ENCODE results near the gene DAZL.
"Not testable (repeated sequence)": the region's sequence is repeated elsewhere in the genome, so short reads cannot be mapped to it uniquely, and the experiment has no call there.

The DAZL gene, protein sequence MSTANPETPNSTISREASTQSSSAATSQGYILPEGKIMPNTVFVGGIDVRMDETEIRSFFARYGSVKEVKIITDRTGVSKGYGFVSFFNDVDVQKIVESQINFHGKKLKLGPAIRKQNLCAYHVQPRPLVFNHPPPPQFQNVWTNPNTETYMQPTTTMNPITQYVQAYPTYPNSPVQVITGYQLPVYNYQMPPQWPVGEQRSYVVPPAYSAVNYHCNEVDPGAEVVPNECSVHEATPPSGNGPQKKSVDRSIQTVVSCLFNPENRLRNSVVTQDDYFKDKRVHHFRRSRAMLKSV

DNA sequence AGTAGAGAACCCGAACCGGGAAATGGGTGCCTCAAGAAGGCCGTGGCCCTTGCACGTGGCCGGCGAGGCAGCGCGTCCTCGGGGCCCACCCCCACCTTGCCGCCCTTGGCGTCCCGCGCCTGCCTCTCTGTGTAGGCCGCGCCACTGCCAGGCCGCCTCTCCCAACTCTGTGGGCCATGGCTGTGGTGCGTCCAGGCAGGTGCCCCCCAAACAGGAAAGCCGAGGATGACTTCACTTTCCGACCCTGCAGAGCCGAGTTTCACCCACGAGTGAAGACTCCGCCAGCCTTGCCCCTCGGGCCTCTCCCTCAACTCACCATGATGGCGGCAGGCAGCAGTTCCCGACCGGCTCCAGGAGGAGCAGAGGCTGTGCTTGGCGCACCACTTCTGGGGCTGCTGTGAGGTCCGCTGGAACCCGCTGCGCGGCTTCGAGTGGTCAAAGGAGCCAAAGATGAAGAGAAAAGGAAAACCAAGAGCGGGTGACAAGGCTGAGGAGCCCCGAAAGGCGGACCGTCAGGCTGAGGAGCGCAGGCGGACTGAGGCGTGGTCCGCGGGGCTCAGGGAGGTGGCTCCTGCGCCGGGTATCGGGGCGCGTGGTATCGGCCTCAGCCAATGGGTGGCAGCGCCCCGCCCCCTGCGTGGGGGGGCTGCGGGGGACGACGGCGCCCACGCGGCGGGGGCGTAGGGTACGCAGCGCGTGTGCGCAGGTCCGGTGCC is at the start of gene DAZL:
Gene DAZL (minus strand): TSS at position 537 of the 716 bp plus-strand sequence. CDS start 218 bp downstream, at position 319.
- H3K36me3 ChIP-seq (ENCODE audit: control insufficient read depth in 1 of 2, insufficient read depth in 2 of 2, low read length in 2 of 2), result no peaks in the 10 kb centered on the region
- H3K4me3 ChIP-seq (ENCODE audit: low read depth in 1 of 2, low read length in 2 of 2), result no peak within 1 kb of the TSS
- H3K9me3 ChIP-seq (ENCODE audit: control insufficient read depth in 1 of 2, low read length in 2 of 2), result no peaks in the 10 kb centered on the region
- no peak within 1 kb of the TSS for H3K9ac ChIP-seq (ENCODE audit: low read depth in 1 of 2, low read length in 2 of 2)
- peaks cover 0 to 4% of the 10 kb centered on the region in 2 donors for H3K27me3 ChIP-seq (ENCODE audit: control insufficient read depth in 1 of 2, insufficient read depth in 2 of 2, low read length in 2 of 2)
- H3K4me1 ChIP-seq (ENCODE audit: control insufficient read depth in 1 of 2, insufficient read depth in 2 of 2, low read length in 2 of 2), result no peaks in the 10 kb centered on the region
- H3K27ac ChIP-seq (ENCODE audit: low read depth, low read length), result no peak within 1 kb of the TSS

DNA sequence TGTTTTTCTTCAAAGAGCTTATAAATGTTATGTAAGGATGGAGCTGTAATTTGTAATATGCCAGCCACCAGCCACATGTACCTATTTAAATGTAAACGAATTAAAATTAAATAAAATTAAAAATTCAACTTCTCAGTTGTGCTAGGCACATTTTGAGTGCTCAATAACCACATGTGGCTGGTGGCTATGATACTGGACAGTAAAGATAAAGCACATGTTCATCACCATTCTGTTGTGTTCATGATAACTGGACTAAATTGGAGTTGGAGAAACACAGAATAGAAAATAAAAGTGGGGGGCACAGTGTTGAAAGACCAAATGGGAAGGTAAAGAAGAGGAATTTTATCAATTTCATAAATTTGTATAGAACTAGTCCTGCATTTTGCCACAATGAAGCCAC is 49.8 kb upstream of the DAZL start:
- H3K9me3 ChIP-seq (ENCODE audit: control insufficient read depth in 1 of 2, low read length in 2 of 2), result no peaks in the 10 kb centered on the region
- H3K9ac ChIP-seq (ENCODE audit: low read depth in 1 of 2, low read length in 2 of 2), result no peak overlapping the region
- H3K4me3 ChIP-seq (ENCODE audit: low read depth in 1 of 2, low read length in 2 of 2), result no peak overlapping the region
- no peaks in the 10 kb centered on the region for H3K4me1 ChIP-seq (ENCODE audit: control insufficient read depth in 1 of 2, insufficient read depth in 2 of 2, low read length in 2 of 2)
- no peak overlapping the region for H3K27ac ChIP-seq (ENCODE audit: low read depth, low read length)
- no peaks in the 10 kb centered on the region for H3K27me3 ChIP-seq (ENCODE audit: control insufficient read depth in 1 of 2, insufficient read depth in 2 of 2, low read length in 2 of 2)
- no peaks in the 10 kb centered on the region for H3K36me3 ChIP-seq (ENCODE audit: control insufficient read depth in 1 of 2, insufficient read depth in 2 of 2, low read length in 2 of 2)

DNA sequence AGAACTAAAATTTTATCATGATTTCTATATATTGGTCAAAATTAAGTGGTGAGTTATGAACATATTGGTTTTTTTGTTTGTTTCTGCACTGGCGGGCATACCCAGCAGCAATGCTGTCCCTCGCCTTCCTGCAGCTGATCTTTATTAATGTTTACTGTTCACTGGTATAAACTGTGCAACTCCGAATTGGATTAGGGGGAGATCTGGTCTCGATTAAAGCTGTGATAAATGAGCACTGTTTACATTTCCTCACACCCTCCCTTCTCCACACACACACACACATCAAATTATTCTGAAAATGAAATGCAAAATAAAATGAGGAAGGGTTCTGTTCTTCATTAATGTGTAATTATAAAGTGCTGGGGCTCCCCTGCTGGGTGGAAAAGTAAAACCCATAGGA is 48.5 kb upstream of the DAZL start:
- Histone ChIP-seq H3K36me3 (ENCODE audit: control insufficient read depth in 1 of 2, insufficient read depth in 2 of 2, low read length in 2 of 2) (no peaks in the 10 kb centered on the region), H3K9me3 (ENCODE audit: control insufficient read depth in 1 of 2, low read length in 2 of 2) (no peaks in the 10 kb centered on the region), H3K9ac (ENCODE audit: low read depth in 1 of 2, low read length in 2 of 2) (no peak overlapping the region), H3K4me1 (ENCODE audit: control insufficient read depth in 1 of 2, insufficient read depth in 2 of 2, low read length in 2 of 2) (no peaks in the 10 kb centered on the region), H3K27me3 (ENCODE audit: control insufficient read depth in 1 of 2, insufficient read depth in 2 of 2, low read length in 2 of 2) (no peaks in the 10 kb centered on the region), H3K4me3 (ENCODE audit: low read depth in 1 of 2, low read length in 2 of 2) (no peak overlapping the region), H3K27ac (ENCODE audit: low read depth, low read length) (no peak overlapping the region)

DNA sequence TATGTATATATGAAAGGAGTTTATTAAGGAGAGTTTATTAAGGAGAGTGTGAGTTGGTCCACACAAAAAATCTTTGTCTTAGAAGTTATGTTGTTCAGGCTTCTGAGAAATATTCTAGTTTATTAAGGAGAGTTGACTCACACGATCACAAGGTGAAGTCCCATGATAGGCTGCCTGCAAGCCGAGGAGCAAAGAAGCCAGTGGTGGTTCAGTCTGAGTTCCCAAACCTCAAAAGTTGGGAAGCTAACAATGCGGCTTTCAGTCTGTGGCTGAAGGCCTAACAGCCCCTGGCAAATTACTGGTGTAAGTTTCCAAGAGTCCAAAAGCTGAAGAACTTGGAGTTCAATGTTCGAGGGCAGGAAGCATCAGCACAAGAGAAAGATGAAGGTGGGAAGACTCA is 42.4 kb upstream of the DAZL start:
- H3K4me1 ChIP-seq (ENCODE audit: control insufficient read depth in 1 of 2, insufficient read depth in 2 of 2, low read length in 2 of 2), result no peaks in the 10 kb centered on the region
- no peak overlapping the region for H3K9ac ChIP-seq (ENCODE audit: low read depth in 1 of 2, low read length in 2 of 2)
- no peaks in the 10 kb centered on the region for H3K36me3 ChIP-seq (ENCODE audit: control insufficient read depth in 1 of 2, insufficient read depth in 2 of 2, low read length in 2 of 2)
- no peak overlapping the region for H3K4me3 ChIP-seq (ENCODE audit: low read depth in 1 of 2, low read length in 2 of 2)
- H3K27ac ChIP-seq (ENCODE audit: low read depth, low read length), result no peak overlapping the region
- H3K9me3 ChIP-seq (ENCODE audit: control insufficient read depth in 1 of 2, low read length in 2 of 2), result no peaks in the 10 kb centered on the region
- no peaks in the 10 kb centered on the region for H3K27me3 ChIP-seq (ENCODE audit: control insufficient read depth in 1 of 2, insufficient read depth in 2 of 2, low read length in 2 of 2)

DNA sequence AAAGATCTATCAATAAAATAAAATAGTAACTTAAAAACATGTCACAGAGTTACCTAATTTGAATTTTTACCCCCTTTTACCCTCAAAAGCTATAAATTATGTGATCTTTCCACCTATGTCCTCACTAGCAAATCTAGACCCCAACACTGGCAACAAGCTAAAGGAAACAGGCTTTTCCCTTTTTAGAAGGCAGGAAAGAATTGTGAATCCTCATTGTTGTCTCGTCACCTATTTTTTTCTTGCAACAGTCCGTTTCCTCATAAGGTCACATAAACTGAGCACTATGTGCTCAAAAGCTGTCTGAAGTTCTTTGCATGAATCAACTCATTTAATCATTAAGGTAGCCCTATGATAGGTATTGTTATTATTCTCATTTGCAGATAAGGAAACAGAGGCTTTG is 34.6 kb upstream of the DAZL start:
- Histone ChIP-seq H3K9me3 (ENCODE audit: control insufficient read depth in 1 of 2, low read length in 2 of 2) (no peaks in the 10 kb centered on the region), H3K27ac (ENCODE audit: low read depth, low read length) (no peak overlapping the region), H3K27me3 (ENCODE audit: control insufficient read depth in 1 of 2, insufficient read depth in 2 of 2, low read length in 2 of 2) (no peaks in the 10 kb centered on the region), H3K4me3 (ENCODE audit: low read depth in 1 of 2, low read length in 2 of 2) (no peak overlapping the region), H3K9ac (ENCODE audit: low read depth in 1 of 2, low read length in 2 of 2) (no peak overlapping the region), H3K4me1 (ENCODE audit: control insufficient read depth in 1 of 2, insufficient read depth in 2 of 2, low read length in 2 of 2) (no peaks in the 10 kb centered on the region), H3K36me3 (ENCODE audit: control insufficient read depth in 1 of 2, insufficient read depth in 2 of 2, low read length in 2 of 2) (no peaks in the 10 kb centered on the region)

DNA sequence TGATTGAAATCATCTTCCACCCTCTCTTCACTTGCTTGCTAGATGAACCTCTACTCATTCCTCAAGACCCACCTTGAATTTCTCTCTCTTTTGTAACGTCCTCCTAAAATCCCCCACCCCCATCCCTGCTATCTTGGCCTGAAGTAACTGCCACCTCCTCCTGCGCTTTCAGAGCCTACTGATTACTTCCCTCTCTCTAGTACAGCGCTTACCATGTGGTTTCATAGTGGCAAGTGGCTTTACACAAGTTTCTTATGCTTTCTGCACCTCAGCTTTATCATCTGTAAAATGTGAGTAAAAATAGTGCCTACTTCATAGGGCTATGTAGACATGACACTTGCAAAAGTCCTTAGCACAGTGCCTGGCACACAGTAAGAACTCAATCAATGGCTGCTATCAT is 28.7 kb upstream of the DAZL start:
- H3K4me1 ChIP-seq (ENCODE audit: control insufficient read depth in 1 of 2, insufficient read depth in 2 of 2, low read length in 2 of 2), result no peaks in the 10 kb centered on the region
- no peaks in the 10 kb centered on the region for H3K9me3 ChIP-seq (ENCODE audit: control insufficient read depth in 1 of 2, low read length in 2 of 2)
- H3K4me3 ChIP-seq (ENCODE audit: low read depth in 1 of 2, low read length in 2 of 2), result no peak overlapping the region
- no peaks in the 10 kb centered on the region for H3K27me3 ChIP-seq (ENCODE audit: control insufficient read depth in 1 of 2, insufficient read depth in 2 of 2, low read length in 2 of 2)
- no peak overlapping the region for H3K9ac ChIP-seq (ENCODE audit: low read depth in 1 of 2, low read length in 2 of 2)
- no peaks in the 10 kb centered on the region for H3K36me3 ChIP-seq (ENCODE audit: control insufficient read depth in 1 of 2, insufficient read depth in 2 of 2, low read length in 2 of 2)
- no peak overlapping the region for H3K27ac ChIP-seq (ENCODE audit: low read depth, low read length)

DNA sequence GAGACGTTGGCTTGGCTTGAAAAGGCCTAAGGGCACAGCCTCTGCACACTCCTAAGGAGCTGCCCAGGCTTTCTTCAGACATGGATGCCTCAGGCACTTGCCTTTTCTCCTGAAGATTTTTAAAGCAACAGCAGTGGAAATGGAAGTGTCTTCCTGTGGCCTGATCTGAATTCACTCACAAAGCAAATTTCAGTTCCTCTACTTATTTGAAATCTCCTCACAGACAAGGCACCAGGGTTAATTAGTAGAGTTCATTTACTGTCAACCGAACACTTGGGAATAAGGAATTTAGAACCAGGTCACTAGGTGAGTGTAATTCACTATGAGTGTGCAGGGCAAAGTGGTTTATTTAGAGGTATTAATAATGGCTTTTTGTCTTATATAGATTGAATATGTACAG is 27.2 kb upstream of the DAZL start:
- H3K27me3 ChIP-seq (ENCODE audit: control insufficient read depth in 1 of 2, insufficient read depth in 2 of 2, low read length in 2 of 2), result no peaks in the 10 kb centered on the region
- no peaks in the 10 kb centered on the region for H3K4me1 ChIP-seq (ENCODE audit: control insufficient read depth in 1 of 2, insufficient read depth in 2 of 2, low read length in 2 of 2)
- no peak overlapping the region for H3K9ac ChIP-seq (ENCODE audit: low read depth in 1 of 2, low read length in 2 of 2)
- H3K27ac ChIP-seq (ENCODE audit: low read depth, low read length), result no peak overlapping the region
- H3K4me3 ChIP-seq (ENCODE audit: low read depth in 1 of 2, low read length in 2 of 2), result no peak overlapping the region
- no peaks in the 10 kb centered on the region for H3K36me3 ChIP-seq (ENCODE audit: control insufficient read depth in 1 of 2, insufficient read depth in 2 of 2, low read length in 2 of 2)
- no peaks in the 10 kb centered on the region for H3K9me3 ChIP-seq (ENCODE audit: control insufficient read depth in 1 of 2, low read length in 2 of 2)

DNA sequence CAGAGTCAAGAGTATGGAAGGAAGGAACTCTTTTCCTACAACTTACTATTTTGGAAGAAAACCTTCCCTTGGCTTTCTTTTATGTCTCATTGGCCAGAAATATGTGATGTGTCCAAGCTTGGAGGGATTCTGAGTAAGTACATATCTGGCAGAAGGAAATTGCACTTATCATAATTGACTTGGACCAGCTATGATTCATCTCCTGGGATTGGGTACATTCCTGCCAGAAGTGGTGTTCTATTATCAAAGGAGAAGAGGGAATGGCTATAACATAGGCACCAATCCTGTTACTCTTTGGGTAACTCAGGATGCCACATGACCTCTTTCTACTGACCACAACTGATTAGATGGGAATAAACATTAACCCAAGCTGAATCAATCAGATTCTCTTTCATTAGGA is 13.5 kb upstream of the DAZL start:
- Histone ChIP-seq H3K9me3 (ENCODE audit: control insufficient read depth in 1 of 2, low read length in 2 of 2) (no peaks in the 10 kb centered on the region), H3K27ac (ENCODE audit: low read depth, low read length) (no peak overlapping the region), H3K9ac (ENCODE audit: low read depth in 1 of 2, low read length in 2 of 2) (no peak overlapping the region), H3K4me1 (ENCODE audit: control insufficient read depth in 1 of 2, insufficient read depth in 2 of 2, low read length in 2 of 2) (no peaks in the 10 kb centered on the region), H3K27me3 (ENCODE audit: control insufficient read depth in 1 of 2, insufficient read depth in 2 of 2, low read length in 2 of 2) (no peaks in the 10 kb centered on the region), H3K36me3 (ENCODE audit: control insufficient read depth in 1 of 2, insufficient read depth in 2 of 2, low read length in 2 of 2) (no peaks in the 10 kb centered on the region), H3K4me3 (ENCODE audit: low read depth in 1 of 2, low read length in 2 of 2) (no peak overlapping the region)

DNA sequence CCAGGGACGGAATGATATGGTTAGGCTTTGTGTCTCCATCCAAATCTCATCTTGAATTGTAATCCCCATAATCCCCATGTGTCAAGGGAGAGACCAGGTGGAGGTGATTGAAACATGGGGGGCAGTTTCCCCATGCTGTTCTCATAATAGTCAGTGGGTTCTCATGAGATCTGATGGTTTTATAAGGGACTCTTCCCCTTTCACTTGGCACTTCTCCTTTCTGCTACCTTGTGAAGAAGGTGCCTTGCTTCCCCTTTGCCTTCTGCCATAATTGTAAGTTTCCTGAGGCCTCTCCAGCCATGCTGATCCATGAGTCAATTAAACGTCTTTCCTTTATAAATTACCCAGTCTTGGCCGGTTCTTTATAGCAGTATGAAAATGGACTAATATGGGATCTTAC is 11.9 kb upstream of the DAZL start:
- H3K4me3 ChIP-seq (ENCODE audit: low read depth in 1 of 2, low read length in 2 of 2); H3K27me3 ChIP-seq (ENCODE audit: control insufficient read depth in 1 of 2, insufficient read depth in 2 of 2, low read length in 2 of 2): not testable (repeated sequence)

DNA sequence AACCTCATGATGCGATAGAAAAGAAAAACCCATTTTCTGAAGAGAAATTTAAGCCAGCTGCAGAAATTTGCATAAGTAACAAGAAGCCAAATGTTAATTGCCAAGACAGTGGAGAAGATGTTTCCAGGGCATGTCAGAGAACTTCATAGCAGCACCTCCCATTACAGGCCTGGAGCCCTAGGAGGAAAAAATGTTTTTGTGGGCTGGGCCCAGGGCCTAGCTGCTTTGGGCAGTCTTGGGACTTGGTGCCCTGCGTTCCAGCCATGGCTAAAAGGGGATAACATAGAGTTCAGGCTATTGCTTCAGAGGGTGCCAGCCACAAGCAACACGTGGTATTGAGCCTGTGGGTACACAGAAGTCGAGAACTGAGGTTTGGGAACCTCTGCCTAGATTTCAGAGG is 10.9 kb upstream of the DAZL start:
- H3K9me3 ChIP-seq (ENCODE audit: control insufficient read depth in 1 of 2, low read length in 2 of 2), result no peaks in the 10 kb centered on the region
- no peaks in the 10 kb centered on the region for H3K4me1 ChIP-seq (ENCODE audit: control insufficient read depth in 1 of 2, insufficient read depth in 2 of 2, low read length in 2 of 2)
- no peaks in the 10 kb centered on the region for H3K27me3 ChIP-seq (ENCODE audit: control insufficient read depth in 1 of 2, insufficient read depth in 2 of 2, low read length in 2 of 2)
- H3K27ac ChIP-seq (ENCODE audit: low read depth, low read length), result no peak overlapping the region
- H3K4me3 ChIP-seq (ENCODE audit: low read depth in 1 of 2, low read length in 2 of 2), result no peak overlapping the region
- H3K9ac ChIP-seq (ENCODE audit: low read depth in 1 of 2, low read length in 2 of 2), result no peak overlapping the region
- H3K36me3 ChIP-seq (ENCODE audit: control insufficient read depth in 1 of 2, insufficient read depth in 2 of 2, low read length in 2 of 2), result no peaks in the 10 kb centered on the region

More for the DNA sequence above, 11.9 kb upstream of the DAZL start:
- H3K4me1 ChIP-seq (ENCODE audit: control insufficient read depth in 1 of 2, insufficient read depth in 2 of 2, low read length in 2 of 2); H3K9me3 ChIP-seq (ENCODE audit: control insufficient read depth in 1 of 2, low read length in 2 of 2); H3K27ac ChIP-seq (ENCODE audit: low read depth, low read length); H3K9ac ChIP-seq (ENCODE audit: low read depth in 1 of 2, low read length in 2 of 2); H3K36me3 ChIP-seq (ENCODE audit: control insufficient read depth in 1 of 2, insufficient read depth in 2 of 2, low read length in 2 of 2): not testable (repeated sequence)

Measured in duodenal mucosa (tissue), 2 donors.